HG03378 (cell line): Measurements from ENCODE around the gene ATP6V1D.
"Not testable (repeated sequence)": the region's sequence is repeated elsewhere in the genome, so short reads cannot be mapped to it uniquely, and the experiment has no call there.

Experiments used
- ATAC-seq: cut with Tn5 transposase; IDR thresholded peaks from one replicate; pipeline ENCODE4 v1.9.1; 2021; ENCODE audit warnings: mild to moderate bottlenecking, moderate library complexity; ENCODE audit not compliant: unreplicated experiment

The ATP6V1D gene

GRCh38 chr14:67359775-67360469 lies at the start of gene ATP6V1D, which contains the start of gene EIF2S1:
ATP6V1D (minus strand) TSS chr14:67359804; CDS start chr14:67359698, 106 bp downstream.
EIF2S1 (plus strand) TSS chr14:67360328; CDS start chr14:67364768, 4,440 bp downstream.
- peak; percentile 88 for ATAC-seq

- not testable (repeated sequence) for ATAC-seq
These were observed 48.7 kb upstream of the ATP6V1D start for GRCh38 chr14:67408122-67408801.

- no peak for ATAC-seq
These were observed 46.2 kb upstream of the ATP6V1D start for GRCh38 chr14:67405771-67406170.

GRCh38 chr14:67400434-67400833 lies 40.8 kb upstream of the ATP6V1D start:
- no peak for ATAC-seq

GRCh38 chr14:67397536-67397935 lies 37.9 kb upstream of the ATP6V1D start:
- no peak for ATAC-seq

- no peak for ATAC-seq
These were observed 36.9 kb upstream of the ATP6V1D start for GRCh38 chr14:67396381-67396970.

- no peak for ATAC-seq
These were observed 36.2 kb upstream of the ATP6V1D start for GRCh38 chr14:67395876-67396189.

GRCh38 chr14:67395086-67395875 lies 35.7 kb upstream of the ATP6V1D start:
- ATAC-seq, result no peak

GRCh38 chr14:67393689-67394088 lies 34.1 kb upstream of the ATP6V1D start:
- ATAC-seq, result no peak

GRCh38 chr14:67392800-67393199 lies 33.2 kb upstream of the ATP6V1D start:
- no peak for ATAC-seq

- ATAC-seq, result no peak
These were observed 32.5 kb upstream of the ATP6V1D start for GRCh38 chr14:67392123-67392522.

GRCh38 chr14:67391268-67391667 lies 31.7 kb upstream of the ATP6V1D start:
- ATAC-seq, result no peak

- ATAC-seq, result no peak
These were observed 30.4 kb upstream of the ATP6V1D start for GRCh38 chr14:67389811-67390534.

GRCh38 chr14:67389275-67389674 lies 29.7 kb upstream of the ATP6V1D start:
- ATAC-seq, result no peak

GRCh38 chr14:67387195-67387594 lies 27.6 kb upstream of the ATP6V1D start:
- no peak for ATAC-seq

- no peak for ATAC-seq
These were observed 26.0 kb upstream of the ATP6V1D start for GRCh38 chr14:67385618-67386017.

GRCh38 chr14:67385120-67385519 lies 25.5 kb upstream of the ATP6V1D start:
- no peak for ATAC-seq

GRCh38 chr14:67377916-67378315 lies 18.3 kb upstream of the ATP6V1D start:
- no peak for ATAC-seq

GRCh38 chr14:67373347-67373746 lies 13.7 kb upstream of the ATP6V1D start:
- ATAC-seq, result no peak

GRCh38 chr14:67372833-67373232 lies 13.2 kb upstream of the ATP6V1D start:
- ATAC-seq, result no peak
